HG03457 (cell line): ENCODE results near the gene HECW1.

Experiments
- ATAC-seq: cut with Tn5 transposase; IDR thresholded peaks from one replicate; pipeline ENCODE4 v1.9.1; 2021; ENCODE audit warnings: moderate number of reproducible peaks; ENCODE audit not compliant: unreplicated experiment

Gene HECW1

GRCh38 chr7:43405948-43406347 lies 293.5 kb downstream of the HECW1 start:
- ATAC-seq = no peak

GRCh38 chr7:43406961-43407360 lies 294.5 kb downstream of the HECW1 start:
- ATAC-seq = no peak

GRCh38 chr7:43408981-43409380 lies 296.5 kb downstream of the HECW1 start:
- ATAC-seq = no peak

- ATAC-seq = no peak
These were observed 305.0 kb downstream of the HECW1 start for GRCh38 chr7:43417455-43417854.

- no peak for ATAC-seq
These were observed 318.0 kb downstream of the HECW1 start for GRCh38 chr7:43430411-43430810.

GRCh38 chr7:43431020-43431595 lies 318.7 kb downstream of the HECW1 start:
- no peak for ATAC-seq

GRCh38 chr7:43433639-43434038 lies 321.2 kb downstream of the HECW1 start:
- no peak for ATAC-seq

- ATAC-seq = no peak
These were observed 324.6 kb downstream of the HECW1 start for GRCh38 chr7:43437001-43437400.

- no peak for ATAC-seq
These were observed 326.5 kb downstream of the HECW1 start for GRCh38 chr7:43438897-43439479.

GRCh38 chr7:43439631-43440401 lies 327.4 kb downstream of the HECW1 start:
- ATAC-seq = no peak

GRCh38 chr7:43441231-43442130 lies 329.0 kb downstream of the HECW1 start:
- no peak for ATAC-seq

- ATAC-seq = no peak
These were observed 330.9 kb downstream of the HECW1 start for GRCh38 chr7:43443381-43443780.

- no peak for ATAC-seq
These were observed 332.5 kb downstream of the HECW1 start for GRCh38 chr7:43444711-43445578.

- no peak for ATAC-seq
These were observed 337.1 kb downstream of the HECW1 start for GRCh38 chr7:43449577-43449976.

GRCh38 chr7:43450894-43451293 lies 338.4 kb downstream of the HECW1 start:
- no peak for ATAC-seq

GRCh38 chr7:43454936-43455518 lies 342.6 kb downstream of the HECW1 start:
- no peak for ATAC-seq

- no peak for ATAC-seq
These were observed 343.8 kb downstream of the HECW1 start for GRCh38 chr7:43456200-43456599.

GRCh38 chr7:43458330-43459018 lies 346.0 kb downstream of the HECW1 start:
- ATAC-seq = no peak

GRCh38 chr7:43459019-43459337 lies 346.5 kb downstream of the HECW1 start:
- ATAC-seq = no peak
